HG03460 (cell line): ENCODE results near the gene TUBB3.
"Not testable (repeated sequence)": the region's sequence is repeated elsewhere in the genome, so short reads cannot be mapped to it uniquely, and the experiment has no call there.

Source experiments
- ATAC-seq: cut with Tn5 transposase; IDR thresholded peaks from one replicate; pipeline ENCODE4 v1.9.1; 2021; ENCODE audit not compliant: unreplicated experiment

Gene TUBB3

DNA sequence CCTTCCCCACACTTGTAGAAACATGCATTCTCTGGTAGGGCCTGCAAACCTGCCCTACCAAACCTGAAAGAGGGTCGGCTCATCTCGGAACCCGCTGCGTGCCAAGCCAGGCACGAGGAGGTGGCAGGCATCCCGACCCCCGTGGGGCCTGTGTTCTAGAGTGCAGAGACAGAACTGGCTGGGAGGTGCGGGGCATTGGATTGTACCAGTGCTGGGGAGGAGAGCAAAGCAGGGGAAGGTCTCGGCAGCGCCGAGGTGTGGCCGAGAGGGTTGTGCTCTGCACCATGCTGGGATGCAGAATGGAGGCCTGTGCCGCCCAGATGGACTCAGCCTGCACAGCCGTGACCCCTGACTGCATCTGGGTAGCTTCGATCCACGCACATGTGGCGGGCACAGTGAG, 22.3 kb upstream of the TUBB3 start:
- no peak for ATAC-seq

DNA sequence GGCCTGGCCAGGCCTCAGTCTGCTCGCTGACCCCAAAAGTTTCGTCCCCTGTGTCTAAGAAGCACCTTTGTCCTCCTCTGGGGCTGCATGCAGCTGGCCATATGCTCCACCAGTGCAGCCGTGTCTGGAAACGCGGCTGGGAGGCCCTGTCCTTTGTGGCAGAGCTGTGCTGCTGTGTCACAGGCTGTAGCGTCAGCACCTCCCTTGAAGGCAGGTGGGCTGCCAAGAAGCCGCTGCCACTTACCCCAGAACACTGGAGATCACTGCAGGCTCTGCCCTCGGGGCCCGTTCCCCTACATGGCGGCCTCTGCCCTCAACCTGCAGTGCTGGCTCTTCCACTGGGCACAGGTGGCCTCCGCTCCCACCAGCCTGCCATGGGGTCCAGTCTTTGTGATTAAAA, 20.2 kb upstream of the TUBB3 start:
- no peak for ATAC-seq

DNA sequence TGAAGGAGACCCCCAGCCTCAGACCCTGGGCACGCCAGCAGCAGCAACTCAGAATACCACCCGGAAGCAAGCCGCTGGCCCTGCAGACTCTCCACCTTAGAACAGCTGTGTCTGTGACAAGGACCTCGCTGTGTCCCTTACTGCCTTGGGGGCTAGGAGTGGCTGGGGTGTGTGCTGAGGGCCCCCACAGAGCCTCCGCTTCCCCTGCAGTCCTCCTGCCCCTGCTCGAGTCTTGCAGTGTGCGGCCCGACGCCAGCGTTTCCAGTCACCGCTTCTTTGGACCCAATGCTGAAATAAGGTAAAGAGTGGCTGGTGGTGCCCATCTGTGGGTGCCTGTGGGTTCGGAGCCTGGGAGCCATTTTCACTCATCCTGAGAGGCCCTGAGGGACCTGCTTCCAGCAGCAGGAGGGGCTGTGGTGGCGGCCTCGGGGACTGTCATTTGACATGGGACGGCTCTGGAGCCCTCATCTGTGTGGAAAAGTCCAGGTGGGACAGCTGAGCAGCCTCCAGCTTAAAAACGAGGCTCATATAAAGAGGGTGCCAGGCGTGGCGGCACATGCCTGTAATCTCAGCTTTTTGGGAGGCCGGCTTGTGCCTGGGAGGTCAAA, 19.1 kb upstream of the TUBB3 start:
- ATAC-seq, result no peak

DNA sequence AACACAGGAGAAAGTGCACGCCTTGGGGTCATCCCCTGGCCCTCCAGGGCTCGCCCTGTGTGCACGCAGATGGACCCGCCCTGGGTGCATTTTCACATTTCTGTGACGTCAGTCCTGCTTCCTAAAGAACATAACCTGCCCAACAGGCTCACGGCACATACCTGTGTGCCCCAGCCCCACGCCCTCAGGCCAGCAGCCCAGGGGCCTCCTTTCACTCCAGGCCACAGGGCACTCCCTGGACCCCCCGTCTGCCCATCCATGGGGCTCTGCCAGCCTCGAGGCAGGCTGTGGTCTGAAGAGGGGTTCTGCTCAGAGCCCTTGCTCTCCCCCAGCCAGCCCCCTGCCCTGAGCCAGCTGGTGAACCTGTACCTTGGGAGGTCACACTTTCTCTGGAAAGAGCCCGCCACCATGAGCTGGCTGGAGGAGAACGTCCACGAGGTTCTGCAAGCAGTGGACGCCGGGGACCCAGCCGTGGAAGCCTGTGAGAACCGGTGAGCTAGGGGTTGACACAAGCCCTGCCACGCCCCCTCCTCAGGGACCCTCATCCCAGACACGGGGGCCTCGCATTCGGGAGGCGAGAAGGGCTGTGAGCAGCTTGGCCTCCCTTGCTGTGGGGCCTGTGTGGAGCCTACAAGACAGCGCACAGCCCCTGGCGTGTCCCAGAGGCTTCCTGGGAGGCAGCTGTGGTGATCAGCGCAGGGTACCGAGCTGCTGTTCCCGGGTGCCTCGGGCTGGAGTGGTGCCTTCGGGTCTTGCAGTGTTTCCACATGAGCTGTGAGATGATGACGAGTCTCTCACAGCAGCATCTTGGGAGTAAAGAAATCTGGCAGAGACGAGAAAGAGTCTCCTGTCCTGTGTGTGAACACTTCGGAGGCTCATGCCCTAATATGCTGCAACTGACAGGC, 18.3 kb upstream of the TUBB3 start:
- no peak for ATAC-seq

DNA sequence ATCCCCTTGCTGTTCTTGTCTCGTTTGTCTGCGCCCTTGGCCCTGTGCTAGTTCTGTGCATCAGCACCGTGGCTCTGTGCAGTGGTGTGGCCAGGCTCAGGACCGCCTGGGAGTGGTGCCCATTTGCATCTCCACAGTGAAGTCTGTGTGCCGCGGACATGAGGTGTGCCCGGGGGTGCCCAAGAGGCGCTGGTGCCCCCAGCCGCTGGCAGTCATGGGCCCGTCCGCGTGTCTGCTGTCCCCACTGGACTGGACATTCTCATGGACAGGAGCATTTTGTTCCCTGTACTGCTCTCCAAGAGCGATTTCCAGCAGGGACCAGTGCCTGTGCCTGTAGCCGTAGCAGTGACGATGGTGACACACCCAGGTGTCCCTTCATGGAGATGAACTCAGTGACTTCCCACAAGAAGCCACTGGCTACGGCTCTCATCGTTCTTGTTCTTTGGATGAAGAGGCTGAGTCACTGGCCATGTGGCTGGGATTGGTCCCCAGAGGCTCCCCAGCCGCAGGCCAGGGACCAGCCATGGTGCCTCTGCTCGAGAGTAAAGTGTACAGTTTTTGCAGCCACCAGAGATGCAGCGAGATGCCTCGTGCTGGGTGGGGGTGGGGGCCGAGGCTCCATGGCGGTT, 17.5 kb upstream of the TUBB3 start:
- ATAC-seq, result no peak

GRCh38 chr16:89906140-89907025, 16.8 kb upstream of the TUBB3 start:
- ATAC-seq, result no peak

- no peak for ATAC-seq
Measured at GRCh38 chr16:89907055-89907814, 15.9 kb upstream of the TUBB3 start.

DNA sequence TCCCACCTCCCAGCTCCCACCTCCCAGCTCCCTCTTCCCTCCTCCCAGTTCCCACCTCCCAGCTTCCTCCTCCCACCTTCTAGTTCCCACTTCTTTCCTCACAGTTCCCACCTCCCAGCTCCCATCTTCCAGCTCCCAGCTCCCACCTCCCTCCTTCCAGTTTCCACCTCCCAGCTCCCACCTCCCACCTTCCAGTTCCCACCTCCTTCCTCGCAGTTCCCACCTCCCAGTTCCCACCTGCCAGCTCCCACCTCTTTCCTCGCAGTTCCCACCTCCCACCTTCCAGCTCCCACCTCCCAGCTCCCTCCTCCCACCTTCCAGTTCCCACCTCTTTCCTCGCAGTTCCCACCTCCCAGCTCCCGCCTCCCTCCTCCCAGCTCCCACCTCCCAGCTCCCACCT, 14.9 kb upstream of the TUBB3 start:
- ATAC-seq, result no peak

DNA sequence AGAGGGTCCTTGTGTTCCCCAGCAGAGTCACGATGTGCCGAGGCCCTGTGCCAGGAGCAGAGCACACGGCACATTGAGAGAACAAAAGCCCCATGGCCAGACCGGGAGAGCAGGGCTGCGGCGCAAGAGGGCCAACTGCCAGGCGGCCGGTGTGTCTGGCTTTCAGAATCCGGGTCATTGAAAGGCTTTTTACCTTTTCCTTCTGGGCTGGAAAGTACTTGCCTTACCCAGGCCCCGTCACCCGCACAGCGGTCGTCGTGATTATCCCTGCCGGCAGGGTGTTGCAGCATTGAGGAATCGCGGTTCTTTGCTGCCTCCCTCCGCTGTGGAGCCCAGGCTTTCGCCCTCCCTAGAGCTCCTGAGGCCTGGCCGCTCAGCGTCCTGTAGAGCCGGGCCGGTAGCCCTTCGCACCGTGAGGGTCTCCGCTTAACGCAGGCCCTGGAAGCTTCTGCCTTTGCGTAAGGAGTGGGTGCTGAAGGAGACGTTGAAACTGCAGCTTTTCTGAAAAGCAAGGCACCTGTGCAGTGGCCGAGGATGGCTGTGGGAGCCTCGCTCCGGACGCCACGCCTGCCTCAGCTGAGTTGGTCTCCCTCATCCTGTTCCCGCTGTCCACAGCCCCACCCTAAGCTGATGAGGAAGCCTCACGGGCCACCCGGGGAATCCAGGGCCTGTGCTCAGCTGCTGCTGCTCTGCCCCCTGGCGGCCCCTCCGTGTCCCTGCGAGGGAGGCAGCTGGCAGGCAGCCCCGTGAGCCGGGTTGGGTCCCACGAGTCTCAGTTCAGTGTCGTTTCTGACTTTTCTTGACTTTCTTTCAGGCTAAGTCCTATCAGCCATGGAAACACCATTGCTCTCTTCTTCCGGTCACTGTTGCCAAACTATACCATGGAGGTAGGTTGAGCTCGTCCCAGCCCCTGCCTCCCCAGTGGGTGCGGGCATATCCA, 13.1 kb upstream of the TUBB3 start:
- ATAC-seq, result peak; percentile 56

GRCh38 chr16:89910717-89911354, 12.3 kb upstream of the TUBB3 start:
- no peak for ATAC-seq

- ATAC-seq, result no peak
Measured at GRCh38 chr16:89911375-89911774, 11.8 kb upstream of the TUBB3 start.

DNA sequence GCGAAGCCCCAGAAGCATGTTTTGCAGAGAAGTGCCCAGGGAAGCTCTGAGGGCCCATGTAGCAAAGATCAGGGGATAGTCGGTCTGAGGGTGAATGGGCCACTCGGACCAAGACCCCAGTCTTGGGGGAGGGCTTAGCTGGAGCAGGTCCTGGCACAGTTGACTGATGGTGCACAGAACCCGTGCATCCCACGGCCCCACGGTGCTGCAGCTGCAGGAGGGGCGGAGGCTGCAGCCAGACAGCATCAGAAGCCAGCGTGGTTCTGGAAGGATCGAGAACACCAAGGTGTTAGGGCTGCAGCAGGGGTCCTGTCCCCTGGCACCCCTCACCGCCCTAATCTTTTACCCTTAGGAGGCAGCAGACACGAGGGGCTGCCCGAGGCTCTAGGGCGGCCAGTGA, 11.0 kb upstream of the TUBB3 start:
- ATAC-seq, result no peak

GRCh38 chr16:89912627-89913026, 10.5 kb upstream of the TUBB3 start:
- ATAC-seq, result no peak

DNA sequence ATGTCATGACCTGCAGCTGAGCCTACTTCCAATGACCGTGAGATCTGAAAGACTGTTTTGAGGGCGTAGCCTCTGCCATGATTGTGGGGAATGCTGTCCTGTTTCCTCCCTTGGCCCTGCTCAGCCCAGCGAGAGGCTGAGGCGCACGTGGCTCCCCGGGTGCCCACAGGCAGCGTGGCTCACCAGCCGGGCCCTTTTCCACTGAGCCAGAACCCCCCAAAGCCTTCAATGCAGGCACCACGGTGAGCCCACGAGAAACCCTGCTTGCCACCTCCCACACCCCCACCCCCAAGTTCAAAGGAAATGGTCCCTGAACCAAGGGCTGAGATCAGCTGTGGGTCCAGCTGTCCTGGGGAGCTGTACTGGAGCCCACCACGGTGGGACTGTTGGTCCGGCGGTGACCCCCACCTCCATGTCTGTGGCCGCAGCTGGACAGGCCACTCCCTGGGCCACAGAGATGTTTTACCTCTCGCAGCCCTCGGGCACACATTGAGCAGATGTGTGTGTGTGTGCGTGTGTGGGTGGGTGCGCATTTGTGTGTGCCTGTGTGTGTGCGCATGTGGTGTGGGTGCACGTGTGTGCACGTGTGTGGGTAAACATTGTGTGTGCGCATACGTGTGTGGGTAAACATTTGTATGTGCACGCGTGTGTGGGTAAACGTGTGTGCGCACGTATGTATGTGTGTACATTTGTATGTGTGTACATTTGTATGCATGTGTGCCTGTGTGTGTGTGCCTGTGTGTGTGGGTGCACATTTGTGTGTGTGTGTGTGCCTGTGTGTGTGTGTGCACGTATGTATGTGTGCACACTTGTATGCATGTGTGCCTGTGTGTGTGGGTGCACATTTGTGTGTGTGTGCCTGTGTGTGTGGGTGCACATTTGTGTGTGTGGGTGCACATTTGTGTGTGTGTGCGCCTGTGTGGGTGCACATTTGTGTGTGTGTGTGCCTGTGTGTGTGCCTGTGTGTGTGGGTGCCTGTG, 9.4 kb upstream of the TUBB3 start:
- no peak for ATAC-seq

DNA sequence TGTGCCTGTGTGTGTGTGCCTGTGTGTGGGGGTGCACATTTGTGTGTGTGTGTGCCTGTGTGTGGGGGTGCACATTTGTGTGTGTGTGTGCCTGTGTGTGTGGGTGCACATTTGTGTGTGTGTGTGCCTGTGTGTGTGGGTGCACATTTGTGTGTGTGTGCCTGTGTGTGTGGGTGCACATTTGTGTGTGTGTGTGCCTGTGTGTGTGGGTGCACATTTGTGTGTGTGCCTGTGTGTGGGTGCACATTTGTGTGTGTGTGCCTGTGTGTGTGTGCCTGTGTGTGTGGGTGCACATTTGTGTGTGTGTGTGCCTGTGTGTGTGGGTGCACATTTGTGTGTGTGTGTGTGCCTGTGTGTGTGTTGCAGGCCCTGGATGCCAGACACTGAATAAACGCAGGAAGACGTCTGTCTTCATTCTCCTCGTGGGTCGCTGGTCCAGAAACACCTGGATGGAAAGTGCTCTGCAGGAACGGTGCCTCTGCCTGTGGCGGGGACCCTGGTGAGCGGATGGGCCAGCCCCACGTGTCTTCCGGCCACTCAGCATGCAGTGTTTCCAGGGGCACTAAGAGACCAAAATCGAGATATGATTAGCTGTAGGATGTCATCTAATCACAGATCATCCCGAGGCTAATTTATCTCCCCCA, 8.4 kb upstream of the TUBB3 start:
- ATAC-seq, result not testable (repeated sequence)

DNA sequence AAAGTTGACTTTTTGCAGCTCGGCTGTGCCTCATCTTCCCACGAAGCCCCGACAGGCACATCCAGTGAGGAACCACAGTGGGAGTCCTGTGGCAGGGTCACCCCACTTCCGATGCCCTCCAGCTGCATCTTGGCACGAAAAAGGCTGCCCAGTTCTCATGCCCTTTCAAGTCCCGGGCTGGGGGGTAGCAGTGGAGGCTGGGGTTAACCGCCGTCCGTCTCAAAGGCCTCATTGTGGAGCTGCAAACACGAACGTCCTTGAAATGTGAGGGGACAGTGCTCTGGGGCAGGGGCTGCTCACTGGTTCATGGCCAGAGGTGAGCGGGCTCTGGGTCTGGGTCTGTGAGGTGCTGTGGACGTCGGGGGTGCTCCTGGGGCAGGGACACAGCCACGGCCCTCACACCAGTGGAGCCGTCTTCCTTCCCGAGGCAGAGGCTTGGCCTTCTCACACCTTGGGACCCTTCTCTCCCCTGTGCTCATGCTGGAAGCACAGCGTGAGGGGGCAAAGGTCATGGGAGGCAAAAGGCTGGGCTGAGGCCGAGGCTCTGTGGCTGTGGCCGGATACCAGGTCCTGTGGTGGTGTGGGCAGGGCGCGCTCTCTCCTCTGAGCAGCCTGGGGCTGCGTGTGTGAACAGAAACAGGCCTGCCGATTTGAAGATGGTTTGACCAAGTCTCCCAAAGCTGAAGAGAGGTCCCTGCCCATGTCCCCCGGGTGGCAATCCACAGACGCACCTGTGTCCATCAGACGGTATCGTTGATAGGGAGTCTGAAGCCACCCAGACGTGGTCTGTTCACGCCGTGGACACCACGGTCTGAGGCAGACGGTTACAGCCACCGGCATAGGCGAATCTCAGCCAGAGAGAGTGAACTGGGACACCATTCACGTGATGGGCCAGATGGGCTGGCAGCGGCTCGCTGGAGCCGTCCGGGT, 7.6 kb upstream of the TUBB3 start:
- ATAC-seq, result no peak
